ENCODE data around the gene POU6F2. TPM values are rescaled to one million over a fixed set of nuclear protein-coding genes. Genes with fewer than 3 reads are reported as not detected.

Gene POU6F2
- total RNA-seq, 1 donor from 2014 or later = 9.2 TPM

- Mint-ChIP-seq H3K9me3 (no peaks in the 10 kb centered on the region), H3K4me3 (no peak overlapping the region), H3K36me3 (no peaks in the 10 kb centered on the region), H3K27me3 (ENCODE audit: low read depth) (no peaks in the 10 kb centered on the region), H3K27ac (no peak overlapping the region), H3K4me1 (no peaks in the 10 kb centered on the region)
- no peak for TF ChIP-seq CTCF (IDR thresholded peaks at IDR 0.05; ENCODE audit: unreplicated experiment)
- no peak for DNase-seq (ENCODE audit: low spot score in 2 of 2, unreplicated experiment in 2 of 2)
Measured at GRCh38 chr7:39504963-39505362, 527.3 kb downstream of the POU6F2 start.

- no peaks in the 10 kb centered on the region for H3K9me3 Mint-ChIP-seq
- DNase-seq (ENCODE audit: low spot score in 2 of 2, unreplicated experiment in 2 of 2) = no peak
Measured at GRCh38 chr7:39507866-39508551, 530.3 kb downstream of the POU6F2 start.

GRCh38 chr7:39509436-39509835 lies 531.7 kb downstream of the POU6F2 start:
- TF ChIP-seq CTCF (IDR thresholded peaks at IDR 0.05; ENCODE audit: unreplicated experiment) = no peak

More at GRCh38 chr7:39507866-39508551, 530.3 kb downstream of the POU6F2 start:
- no peak overlapping the region for H3K27ac Mint-ChIP-seq
- no peaks in the 10 kb centered on the region for H3K4me1 Mint-ChIP-seq
- TF ChIP-seq CTCF (IDR thresholded peaks at IDR 0.05; ENCODE audit: unreplicated experiment) = no peak
- no peaks in the 10 kb centered on the region for H3K27me3 Mint-ChIP-seq (ENCODE audit: low read depth)
- no peak overlapping the region for H3K4me3 Mint-ChIP-seq
- H3K36me3 Mint-ChIP-seq = no peaks in the 10 kb centered on the region

GRCh38 chr7:39509912-39510311 lies 532.2 kb downstream of the POU6F2 start:
- H3K4me1 Mint-ChIP-seq = no peaks in the 10 kb centered on the region
- H3K4me3 Mint-ChIP-seq = no peak overlapping the region
- no peaks in the 10 kb centered on the region for H3K27me3 Mint-ChIP-seq (ENCODE audit: low read depth)
- H3K9me3 Mint-ChIP-seq = no peaks in the 10 kb centered on the region
- H3K27ac Mint-ChIP-seq = no peak overlapping the region
- no peak for TF ChIP-seq CTCF (IDR thresholded peaks at IDR 0.05; ENCODE audit: unreplicated experiment)
- DNase-seq (ENCODE audit: low spot score in 2 of 2, unreplicated experiment in 2 of 2) = no peak
- no peaks in the 10 kb centered on the region for H3K36me3 Mint-ChIP-seq

More at GRCh38 chr7:39509436-39509835, 531.7 kb downstream of the POU6F2 start:
- Mint-ChIP-seq H3K36me3 (no peaks in the 10 kb centered on the region), H3K4me3 (no peak overlapping the region), H3K9me3 (no peaks in the 10 kb centered on the region), H3K27ac (no peak overlapping the region), H3K27me3 (ENCODE audit: low read depth) (no peaks in the 10 kb centered on the region), H3K4me1 (no peaks in the 10 kb centered on the region)
- DNase-seq (ENCODE audit: low spot score in 2 of 2, unreplicated experiment in 2 of 2) = no peak

- no peak for TF ChIP-seq CTCF (IDR thresholded peaks at IDR 0.05; ENCODE audit: unreplicated experiment)
- Mint-ChIP-seq H3K27me3 (ENCODE audit: low read depth) (no peaks in the 10 kb centered on the region), H3K9me3 (no peaks in the 10 kb centered on the region), H3K4me1 (no peaks in the 10 kb centered on the region), H3K36me3 (no peaks in the 10 kb centered on the region), H3K27ac (no peak overlapping the region), H3K4me3 (no peak overlapping the region)
- no peak for DNase-seq (ENCODE audit: low spot score in 2 of 2, unreplicated experiment in 2 of 2)
Measured at GRCh38 chr7:39510864-39511354, 533.2 kb downstream of the POU6F2 start.

All from mesothelial cell of epicardium (in vitro differentiated cells).